Raji (cell line): ENCODE data around the gene COX6A2.

Source experiments
- POLR2A ChIP-seq: IDR thresholded peaks from 2 replicates; pipeline ENCODE4 v1.6.1; 2011; ENCODE audit warnings: low read depth, low read length, control low read depth; ENCODE audit not compliant: insufficient read depth

COX6A2 gene

DNA sequence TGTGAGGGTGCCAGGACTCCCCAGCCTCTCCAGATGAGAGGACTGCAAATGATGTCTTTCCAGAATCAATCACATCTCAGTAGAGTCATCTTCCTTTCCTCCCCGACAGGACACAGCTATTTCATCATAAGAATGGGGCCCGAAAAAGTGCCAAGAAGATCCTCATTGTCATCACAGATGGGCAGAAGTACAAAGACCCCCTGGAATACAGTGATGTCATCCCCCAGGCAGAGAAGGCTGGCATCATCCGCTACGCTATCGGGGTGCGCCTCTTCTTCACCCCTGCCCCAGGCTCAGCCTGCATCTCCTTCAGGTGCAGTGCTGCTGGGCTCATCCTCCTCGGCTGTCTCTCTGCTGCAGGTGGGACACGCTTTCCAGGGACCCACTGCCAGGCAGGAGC is 20.8 kb downstream of the COX6A2 start:
- TF ChIP-seq POLR2A = no peak

DNA sequence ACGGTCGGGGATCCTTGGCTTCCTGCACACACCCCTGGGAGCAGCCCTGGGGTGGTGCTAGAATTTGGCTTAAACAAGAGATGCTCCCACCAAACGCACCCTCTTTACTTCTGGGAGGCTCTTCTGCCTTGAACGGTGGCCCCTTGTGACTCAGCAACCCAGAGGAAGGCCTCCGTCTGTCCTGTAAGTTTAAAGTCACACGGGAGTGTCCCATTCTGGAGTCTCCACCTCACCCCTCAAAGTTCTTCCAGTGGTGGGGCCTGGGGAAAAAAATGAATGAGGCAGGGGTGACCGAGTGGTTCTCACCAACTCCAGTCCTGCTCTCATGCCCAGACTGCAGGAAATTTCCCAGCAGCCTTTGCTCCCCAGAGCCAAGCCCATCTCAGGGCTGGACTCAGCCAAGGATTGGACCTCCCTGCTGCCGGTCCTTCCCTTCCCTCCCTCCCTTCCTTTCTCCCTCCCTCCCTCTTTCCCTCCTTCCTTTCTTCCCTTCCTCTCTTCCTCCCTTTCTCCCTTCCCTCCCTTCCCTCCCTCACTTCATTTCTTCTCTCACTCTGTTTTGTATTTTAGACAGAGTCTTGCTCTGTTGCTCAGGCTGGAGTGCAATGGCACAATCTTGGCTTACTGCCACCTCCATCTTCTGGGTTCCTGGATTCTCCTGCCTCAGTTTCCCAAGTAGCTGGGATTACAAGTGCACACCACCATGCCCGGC is 23.7 kb downstream of the COX6A2 start:
- no peak for TF ChIP-seq POLR2A

GRCh38 chr16:31403590-31404352 is 24.4 kb downstream of the COX6A2 start:
- no peak for TF ChIP-seq POLR2A

DNA sequence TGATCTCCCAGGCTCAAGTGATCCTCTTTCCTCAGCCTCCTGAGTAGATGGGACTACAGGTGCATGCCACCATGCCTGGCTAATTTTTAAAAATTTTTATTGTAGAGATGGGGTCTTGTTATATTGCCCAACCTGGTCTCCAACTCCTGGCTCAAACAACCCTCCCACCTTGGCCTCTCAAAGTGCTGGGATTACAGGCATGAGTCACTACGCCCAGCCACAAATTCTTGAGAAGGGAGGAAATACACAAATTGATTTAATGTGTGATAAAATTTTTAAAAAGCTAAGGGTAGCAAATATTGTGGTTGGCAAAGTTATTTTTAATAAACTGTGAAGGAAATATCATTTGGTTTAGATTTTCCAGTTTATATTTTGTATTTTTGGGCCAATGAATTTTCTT is 25.5 kb downstream of the COX6A2 start:
- TF ChIP-seq POLR2A = no peak

DNA sequence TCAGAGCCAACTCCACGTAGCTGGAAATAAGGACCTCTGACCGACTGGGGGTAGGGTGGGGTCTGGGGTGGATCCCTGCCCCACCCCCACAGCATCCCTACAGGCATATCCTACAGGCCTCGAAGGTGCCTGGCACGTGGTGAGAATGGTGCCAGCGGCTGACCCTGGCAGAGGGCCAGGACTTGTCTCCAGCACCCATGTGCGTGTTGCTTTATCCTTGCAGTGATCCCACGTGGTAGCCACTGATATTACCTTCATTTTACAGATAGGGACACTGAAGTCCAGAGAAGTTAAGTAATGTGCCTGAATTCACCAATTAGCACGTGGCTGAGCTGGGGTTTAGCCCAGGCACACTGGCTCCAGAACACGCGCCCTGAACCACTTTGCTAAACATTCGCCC is 26.7 kb downstream of the COX6A2 start:
- TF ChIP-seq POLR2A = no peak

GRCh38 chr16:31400191-31400590 is 28.0 kb downstream of the COX6A2 start:
- no peak for TF ChIP-seq POLR2A

DNA sequence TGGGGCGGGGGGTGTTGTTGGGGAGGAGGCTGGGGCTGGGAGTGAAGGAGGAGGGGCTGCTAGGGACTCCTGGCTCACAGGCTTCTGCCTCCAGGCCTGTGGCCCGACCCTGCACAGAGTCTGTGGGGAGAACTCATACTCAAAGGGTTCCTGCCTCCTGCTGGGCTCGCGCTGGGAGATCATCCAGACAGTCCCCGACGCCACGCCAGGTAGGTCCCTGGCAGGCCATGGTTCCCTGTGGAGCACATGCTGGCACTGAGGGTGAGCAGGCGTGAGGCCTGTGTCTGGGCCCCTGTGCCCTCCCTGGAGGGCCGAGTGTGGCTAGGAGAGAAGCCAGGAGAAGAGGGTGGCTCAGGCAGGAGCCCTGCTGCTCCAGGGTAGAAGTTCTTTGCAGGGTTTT is 30.5 kb downstream of the COX6A2 start:
- TF ChIP-seq POLR2A = no peak

DNA sequence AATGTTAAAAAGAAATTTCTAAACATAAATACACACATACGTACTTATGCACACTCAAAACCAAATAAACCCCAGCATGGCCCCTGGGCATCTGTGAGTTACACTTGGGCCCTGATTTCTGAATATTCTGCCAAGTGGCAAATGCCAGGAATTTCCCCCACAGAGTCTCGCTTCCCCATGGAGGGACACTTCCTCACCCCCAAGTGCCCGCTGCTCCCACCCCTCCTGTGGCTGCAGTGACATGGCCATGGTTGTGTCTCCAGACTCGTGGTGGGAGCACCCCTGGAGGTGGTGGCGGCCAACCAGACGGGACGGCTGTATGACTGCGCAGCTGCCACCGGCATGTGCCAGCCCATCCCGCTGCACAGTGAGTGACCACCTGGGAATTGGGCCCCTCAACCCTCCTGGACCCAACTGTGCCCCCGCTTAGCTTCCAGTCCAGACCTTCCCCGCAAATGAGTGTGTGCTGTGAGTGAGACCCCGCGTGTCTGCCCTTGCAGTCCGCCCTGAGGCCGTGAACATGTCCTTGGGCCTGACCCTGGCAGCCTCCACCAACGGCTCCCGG is 31.0 kb downstream of the COX6A2 start:
- no peak for TF ChIP-seq POLR2A

DNA sequence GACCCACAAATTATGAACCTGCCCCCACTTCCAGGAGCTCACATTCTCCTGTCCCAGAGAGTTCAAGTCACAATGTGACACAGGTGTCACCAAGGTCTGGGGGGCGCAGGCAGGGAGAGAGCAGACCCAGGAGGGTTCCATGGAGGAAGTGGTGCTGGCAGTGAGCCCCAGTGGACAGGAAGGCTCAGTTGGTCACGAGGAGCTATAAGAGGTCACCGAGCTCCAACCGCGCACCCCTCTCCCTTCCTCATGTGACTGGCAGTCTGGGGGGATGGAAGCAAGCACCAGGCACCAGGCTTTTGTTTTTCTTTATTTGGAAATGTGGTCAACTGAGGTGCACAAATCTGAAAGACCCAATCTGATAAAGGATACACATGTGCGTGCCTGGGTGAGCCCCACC is 32.5 kb downstream of the COX6A2 start:
- TF ChIP-seq POLR2A = no peak

DNA sequence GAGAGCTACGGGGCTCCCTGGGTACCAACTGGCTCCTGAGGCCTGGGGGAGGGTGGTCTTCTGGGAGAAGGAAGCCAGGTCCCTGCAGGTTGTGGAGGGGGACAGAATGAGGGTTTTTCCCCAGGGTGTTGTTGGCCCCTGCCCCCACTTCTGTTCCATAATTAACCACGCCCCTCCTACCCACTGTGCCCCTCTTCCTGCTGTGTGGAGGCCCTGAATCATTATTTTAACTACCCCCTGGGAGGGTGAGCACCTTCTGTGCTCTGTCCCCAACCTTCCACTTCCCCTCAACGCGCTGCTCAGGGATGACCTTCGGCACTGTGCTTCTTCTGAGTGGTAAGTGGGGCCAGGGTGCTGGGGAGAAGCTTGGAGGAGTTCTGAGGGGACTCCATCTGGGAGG is 35.1 kb downstream of the COX6A2 start, which contains the start of gene ITGAD:
ITGAD (plus strand) TSS at position 280 of the 400 bp plus-strand sequence; CDS start at position 306, 26 bp downstream.
- no peak for TF ChIP-seq POLR2A

DNA sequence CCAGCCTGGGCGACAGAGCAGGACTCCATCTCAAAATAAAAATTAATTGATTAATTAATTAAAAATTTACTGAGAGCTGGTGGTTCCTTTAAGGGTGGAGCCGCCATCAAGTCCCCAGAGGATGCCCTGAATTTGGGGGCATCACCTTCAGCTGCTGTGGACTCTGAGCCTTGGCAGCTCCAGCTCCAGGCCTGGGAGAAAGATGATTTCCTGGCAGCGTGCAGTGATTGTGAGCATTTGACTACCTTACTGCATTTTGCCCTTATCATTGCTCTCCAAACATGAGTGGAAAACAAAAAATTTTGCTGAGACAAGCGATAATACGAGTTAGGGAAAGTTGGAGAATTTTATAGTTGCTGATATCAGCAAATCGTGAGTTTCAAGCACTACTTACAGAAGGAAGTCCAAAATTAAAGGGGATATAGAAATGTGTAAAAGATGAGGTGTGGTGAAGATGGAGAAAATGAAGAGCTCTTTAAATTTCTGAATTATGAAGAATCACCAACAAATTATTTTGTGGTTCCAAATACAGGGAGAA is 37.6 kb downstream of the COX6A2 start:
- no peak for TF ChIP-seq POLR2A

- no peak for TF ChIP-seq POLR2A
Measured at GRCh38 chr16:31388535-31388934, 39.6 kb downstream of the COX6A2 start.

DNA sequence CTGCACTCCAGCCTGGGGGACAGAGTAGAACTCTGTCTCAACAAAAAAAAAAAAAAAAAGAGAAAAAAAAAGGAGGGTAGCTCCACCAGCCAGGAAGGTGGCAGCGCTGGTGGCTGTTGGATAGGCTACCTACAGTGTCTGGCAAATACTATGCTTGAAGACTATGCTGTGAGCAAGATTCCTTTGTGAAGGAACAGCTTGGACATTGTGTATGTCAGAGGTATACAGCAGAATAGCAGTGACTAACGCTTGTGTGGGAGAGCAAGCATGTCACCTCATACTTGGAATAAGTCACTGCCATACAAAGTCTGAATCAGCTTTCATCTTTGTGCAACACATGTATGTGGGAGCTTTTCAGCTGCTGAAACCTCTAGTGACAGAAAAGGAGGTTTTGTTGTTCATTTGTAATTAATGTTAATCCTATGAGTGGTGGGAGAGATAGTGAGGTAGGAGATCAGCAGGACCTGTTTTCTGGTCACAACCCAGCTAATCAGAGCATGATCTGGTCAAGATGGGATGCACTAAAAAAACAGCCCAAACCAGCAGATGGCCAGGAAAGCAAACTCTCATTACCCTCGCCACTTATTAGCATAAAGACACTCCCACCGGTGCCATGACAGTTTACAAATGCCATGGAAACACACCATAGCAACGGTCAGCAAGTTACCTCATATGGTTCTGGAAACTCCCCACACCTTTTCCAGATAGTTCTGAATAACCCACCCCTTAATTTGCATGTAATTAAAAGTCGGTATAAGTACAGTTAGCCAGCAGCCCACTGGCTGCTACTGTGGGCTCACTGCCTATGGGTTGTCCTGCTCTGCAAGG is 41.8 kb downstream of the COX6A2 start:
- TF ChIP-seq POLR2A = no peak

DNA sequence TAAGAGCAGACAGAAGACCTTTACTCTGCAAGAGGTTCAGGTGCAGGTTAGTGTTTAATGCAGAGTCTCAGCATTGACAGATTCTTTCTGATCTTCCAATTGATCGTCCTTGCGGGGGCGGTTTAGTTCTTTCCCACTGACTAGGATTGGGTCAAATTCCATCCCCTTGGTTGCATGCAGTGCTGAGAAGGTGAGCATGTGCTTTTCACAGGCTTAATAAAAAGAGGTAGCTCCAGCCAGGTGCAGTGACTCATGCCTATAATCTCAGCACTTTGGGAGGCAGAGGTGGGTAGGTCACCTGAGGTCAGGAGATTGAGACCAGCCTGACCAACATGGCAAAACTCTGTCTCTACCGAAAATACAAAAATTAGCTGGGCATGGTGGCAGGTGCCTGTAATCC is 42.5 kb downstream of the COX6A2 start:
- TF ChIP-seq POLR2A = no peak
